Fibroblast of skin of right biceps (primary cell): Measurements from ENCODE around the gene TECPR1.

ENCODE experiments used
- DNase-seq: peaks from one replicate; pipeline ENCODE4 v3.0.0-alpha.2; 2013

TECPR1 gene

GRCh38 chr7:98187138-98187502 lies 64.9 kb downstream of the TECPR1 start:
- no peak for DNase-seq

GRCh38 chr7:98186452-98187137 lies 65.4 kb downstream of the TECPR1 start:
- peak; percentile 53 for DNase-seq

DNA sequence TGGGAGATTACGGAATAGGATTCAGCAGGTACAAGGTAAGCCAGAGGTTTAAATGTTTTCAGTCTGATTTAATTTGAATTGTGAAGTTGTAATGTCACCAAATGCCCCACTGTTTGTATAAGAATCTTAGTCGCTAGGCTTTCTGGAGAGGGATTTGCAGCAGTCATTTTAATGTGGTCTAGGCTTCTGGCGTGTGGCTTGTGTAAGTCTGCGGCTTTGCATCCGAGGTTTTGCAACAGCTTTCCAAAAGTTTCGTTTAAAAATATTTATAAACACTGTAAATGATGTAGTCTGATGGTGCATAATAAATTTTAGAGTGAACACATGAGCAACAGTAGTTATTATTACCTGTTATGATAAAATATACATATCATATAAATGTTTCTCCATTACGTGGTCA lies 66.9 kb downstream of the TECPR1 start:
- DNase-seq = no peak

DNA sequence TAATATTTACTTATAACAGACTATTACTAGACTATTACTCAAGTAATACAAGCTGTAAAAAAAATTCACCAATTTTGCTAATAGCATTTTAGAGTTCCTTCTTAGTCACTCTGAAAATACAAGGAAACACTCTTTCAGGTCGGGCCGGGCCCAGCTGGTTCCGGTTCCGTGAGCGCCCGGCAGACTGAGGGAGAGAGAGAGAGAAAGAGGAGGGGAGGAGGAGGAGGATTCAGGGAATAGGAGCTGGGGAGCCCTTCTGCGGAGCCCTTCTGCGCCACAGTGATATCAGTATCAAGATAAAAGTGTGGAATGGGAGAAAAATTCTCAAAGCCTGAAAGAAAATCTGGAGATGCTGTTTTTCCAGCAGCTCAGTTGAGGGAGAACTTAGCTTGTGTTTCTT lies 71.3 kb downstream of the TECPR1 start:
- DNase-seq = no peak

DNA sequence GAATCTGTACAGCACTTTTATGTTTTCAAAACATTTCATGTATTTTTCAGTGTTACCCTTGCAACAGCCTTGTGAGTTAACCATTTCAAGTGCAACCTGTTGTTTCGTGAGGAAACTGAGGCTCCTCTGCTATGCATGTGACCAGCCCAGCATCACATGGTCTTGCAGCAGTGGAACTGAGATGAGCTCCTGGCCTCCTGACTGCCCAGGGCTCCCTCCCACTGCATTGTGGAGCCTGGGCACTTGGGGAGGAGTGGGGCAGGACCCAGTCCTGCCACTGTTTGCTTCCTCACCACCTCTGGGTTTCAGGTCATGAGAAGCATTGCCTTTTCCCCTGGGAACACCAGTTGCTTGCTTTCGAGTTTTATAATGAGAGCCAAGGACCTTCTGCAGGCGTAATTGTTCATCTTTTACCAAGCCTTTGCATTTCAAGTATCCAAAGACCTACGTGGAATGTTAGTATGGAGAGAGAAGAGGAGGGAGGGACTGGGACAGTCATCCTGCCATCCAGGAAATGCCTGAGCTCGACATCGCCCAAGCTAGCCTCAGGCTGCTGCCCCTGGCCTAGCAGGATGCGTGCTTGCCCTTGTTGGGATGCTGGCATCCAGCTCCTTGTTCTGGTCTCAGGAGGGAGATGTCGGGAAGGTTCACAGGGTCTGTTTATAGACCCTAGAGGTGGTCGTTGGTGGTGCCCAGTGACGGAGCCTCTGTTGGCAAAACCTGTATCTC lies 73.1 kb downstream of the TECPR1 start:
- DNase-seq = no peak

GRCh38 chr7:98178321-98178720 lies 73.7 kb downstream of the TECPR1 start:
- DNase-seq = no peak

DNA sequence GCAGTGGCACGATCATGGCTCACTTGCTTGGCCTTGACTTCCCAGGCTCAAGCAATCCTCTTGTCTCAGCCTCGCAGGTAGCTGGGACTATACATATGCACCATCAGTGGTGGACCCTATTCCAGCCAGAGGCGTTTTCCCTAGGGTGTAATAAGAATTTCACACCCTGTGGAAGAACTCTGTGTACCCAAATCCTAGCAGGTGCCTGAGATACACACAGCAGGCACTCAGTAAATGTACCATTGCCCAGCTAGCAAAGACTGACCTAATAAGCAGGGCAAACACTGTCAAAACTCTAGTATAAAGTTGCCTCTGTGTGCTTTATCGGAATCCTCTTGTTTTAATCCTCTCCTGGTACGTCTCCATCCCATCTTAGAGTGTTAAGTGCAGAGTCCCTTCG lies 74.5 kb downstream of the TECPR1 start:
- no peak for DNase-seq

GRCh38 chr7:98175260-98175940 lies 76.6 kb downstream of the TECPR1 start:
- no peak for DNase-seq

DNA sequence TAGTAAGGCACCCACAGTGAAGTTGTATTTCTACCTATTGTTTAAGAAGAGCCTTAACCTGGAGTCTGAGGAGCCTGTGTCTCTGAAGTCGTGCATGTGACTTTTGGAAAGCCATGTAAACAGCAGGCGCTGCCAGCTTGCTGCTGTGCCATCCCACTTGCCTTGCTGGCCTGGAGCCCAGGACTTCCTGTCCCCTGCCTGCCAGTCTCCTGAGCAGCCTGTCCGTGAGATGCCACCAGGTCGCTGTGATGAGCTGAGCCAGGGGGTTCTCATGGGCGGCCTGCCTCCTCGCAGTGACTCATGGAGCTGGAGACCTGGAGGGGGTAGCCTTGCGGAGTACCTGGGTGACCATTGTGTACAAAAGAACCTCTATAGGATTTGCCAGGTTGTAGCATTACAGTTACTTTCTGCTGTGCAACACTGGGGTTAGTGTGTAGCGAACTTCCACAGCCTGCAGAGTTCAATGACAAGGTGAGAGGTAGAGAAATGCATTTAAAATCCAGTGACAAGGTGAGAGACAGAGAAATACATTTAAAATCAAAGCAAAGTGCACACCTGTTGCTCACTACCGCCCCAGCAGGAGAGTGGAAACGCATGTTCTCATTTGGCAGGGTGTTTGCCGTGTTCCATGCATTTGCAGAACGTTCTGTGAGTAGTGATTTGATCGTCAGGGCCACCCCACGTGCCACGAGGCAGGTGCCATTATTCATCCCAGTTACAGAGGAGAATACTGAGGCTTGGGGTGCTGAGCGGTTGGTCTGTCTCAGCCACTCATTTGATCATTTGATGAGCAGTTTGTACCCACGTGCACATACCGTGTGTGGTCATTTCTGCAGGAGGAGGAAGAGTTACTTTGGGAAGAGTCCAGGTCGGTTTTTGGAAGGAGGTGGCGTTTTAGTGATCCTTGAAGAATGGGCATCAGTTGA lies 77.4 kb downstream of the TECPR1 start:
- DNase-seq = no peak

DNA sequence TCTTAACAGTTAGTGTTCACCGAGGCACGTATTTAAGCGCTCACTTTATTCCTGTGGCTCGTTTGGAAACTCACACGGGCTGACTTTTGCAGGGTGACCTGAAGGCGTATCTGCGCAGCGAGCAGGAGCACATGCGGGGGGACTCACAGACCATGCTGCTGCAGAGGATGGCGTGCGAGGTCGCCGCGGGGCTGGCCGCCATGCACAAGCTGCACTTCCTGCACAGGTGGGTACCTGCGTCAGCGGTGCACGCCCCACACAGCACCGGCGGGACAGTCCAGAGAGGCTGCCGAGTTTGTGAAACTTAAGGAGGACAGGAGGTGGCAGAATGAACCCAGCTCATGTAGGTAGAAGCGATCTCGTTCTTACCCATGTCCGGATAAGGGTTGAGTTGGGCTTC lies 80.6 kb downstream of the TECPR1 start:
- DNase-seq = no peak

GRCh38 chr7:98170966-98171365 lies 81.1 kb downstream of the TECPR1 start:
- no peak for DNase-seq

GRCh38 chr7:98168904-98169621 lies 83.0 kb downstream of the TECPR1 start:
- DNase-seq = no peak

DNA sequence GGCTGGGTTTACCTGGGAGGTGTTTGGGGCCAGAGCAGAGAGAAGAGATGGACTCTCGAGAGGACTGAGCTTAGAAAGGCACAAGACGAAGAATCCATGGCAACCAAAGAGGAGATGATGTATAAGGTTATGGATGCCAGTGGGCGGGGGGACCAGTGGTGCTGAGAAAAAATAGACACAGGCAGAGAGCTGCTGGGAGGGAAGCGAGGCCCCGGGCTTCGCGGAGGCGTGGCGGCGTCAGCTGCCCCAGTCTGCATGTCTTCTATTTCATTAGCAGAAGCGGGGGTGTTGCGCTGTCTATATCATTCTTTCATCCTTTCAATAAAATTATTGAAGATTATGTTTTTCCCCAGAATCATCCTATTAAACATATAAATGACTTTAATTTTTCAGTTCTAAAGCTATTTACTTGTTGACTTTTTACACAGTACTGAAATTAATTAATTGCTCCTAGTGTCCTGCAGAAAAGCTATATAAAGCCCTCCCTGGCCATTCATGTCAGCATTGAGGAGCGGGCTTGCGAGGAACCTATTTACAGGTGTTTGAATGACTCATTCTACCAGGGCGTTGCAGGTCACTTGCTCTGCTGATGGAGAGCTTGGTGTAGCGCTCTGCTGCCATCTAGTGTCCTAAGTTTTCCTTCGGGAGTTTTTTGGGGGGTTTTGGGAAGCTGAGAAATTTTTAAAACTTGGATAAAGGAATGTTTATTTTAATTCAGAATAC lies 83.7 kb downstream of the TECPR1 start:
- DNase-seq = peak; percentile 49

GRCh38 chr7:98167653-98168052 lies 84.4 kb downstream of the TECPR1 start:
- no peak for DNase-seq

GRCh38 chr7:98166668-98166970 lies 85.4 kb downstream of the TECPR1 start:
- DNase-seq = no peak

DNA sequence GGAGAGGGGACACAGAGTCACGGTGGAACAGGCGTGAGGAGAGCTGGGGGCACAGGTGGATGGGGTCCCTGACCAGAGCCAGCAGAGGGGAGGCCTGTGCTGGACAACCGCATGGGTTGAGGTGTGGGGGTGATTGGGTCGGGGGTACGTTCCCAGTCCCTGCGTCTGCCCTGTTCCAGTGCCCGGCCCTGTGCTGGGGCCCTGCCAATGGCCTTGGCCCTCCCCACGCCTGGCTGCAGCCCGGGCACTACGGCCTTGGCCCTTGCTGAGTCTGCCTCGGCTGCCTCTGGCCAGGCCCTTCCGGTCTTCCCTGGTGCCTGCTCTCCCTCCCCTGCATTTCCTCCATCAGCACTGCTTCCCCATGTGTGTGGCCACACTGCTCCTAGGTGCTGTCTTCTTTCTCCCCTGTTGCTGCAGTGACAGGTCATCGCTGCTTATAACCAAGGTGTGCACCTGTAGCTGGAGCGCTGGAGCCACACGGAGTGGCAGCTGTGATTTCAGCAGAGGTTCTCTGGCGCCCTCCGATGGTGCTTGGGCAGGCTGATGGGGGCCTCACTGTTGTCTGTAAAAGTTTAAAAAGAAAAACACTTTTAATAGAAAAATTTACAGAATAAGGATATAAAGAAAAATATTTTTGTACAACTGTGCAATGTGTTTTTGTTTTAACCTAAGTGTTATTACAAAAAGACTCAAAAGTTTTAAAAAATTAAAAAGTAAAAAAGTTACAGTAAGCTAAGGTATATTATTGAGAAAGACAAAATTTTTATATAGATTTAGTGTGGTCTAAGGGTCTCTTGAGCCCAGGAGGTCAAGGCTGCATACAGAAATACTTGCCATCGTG lies 86.0 kb downstream of the TECPR1 start:
- DNase-seq = peak; percentile 8
